ENCODE measurements around the gene ANTXR1. TPM values are rescaled to one million over a fixed set of nuclear protein-coding genes. Genes with fewer than 3 reads are reported as not detected.

ANTXR1 gene
- total and polyA plus RNA-seq, 9 of the 15 experiments (the other 6 are each of a cell fraction or from before 2014, with no cell fraction given) = 0.07 to 1.00 (median 0.54) TPM

DNA sequence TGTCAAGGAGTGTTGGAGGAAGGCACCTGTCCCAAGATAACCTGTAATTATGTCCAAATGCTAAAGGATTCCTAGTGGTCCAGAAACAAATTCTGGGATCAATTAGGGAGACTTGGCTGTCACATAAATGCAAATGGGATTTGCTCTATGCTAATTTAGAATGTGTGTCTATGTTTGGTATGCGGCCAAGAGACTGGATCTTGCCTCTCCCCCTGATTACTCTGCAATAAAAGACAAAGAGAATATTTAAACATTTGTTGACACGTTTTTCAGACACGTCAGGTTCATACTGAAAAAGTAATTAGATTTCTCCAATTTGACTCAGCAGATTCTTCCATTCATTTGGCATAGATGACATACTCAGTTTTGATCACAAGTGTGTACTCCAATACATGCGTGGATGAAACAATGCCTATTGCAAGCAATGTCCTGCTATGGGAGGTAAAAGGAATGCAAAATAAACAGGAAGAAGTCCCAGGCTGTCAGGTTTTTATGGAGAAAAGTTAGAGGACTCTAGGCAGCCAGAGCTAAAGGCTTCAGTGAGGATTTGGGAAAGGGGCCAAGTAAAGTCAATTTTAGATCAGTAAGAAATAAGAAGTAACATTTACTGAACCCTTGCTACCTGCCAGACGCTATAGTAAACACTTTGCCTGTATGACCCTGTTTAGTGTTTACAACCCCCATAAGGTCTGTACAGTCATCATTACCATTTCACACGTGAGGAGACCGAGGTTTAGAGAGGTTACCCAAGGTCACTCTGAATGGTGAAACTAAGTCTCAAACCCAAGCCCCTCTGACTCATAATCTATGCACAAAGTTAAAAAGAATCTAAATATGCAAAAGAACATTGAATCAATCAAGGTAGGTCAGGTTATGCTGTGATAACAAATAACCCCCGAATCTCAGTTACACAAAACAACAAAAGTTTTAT is 7.8 kb downstream of the ANTXR1 start (continued):
- TF ChIP-seq KAT8 (IDR thresholded peaks at IDR 0.05; ENCODE audit: low read depth) (no peak), ZNF354B (CRISPR knock-in tag; IDR thresholded peaks at IDR 0.05) (no peak), ZNF785 (CRISPR knock-in tag; IDR thresholded peaks at IDR 0.05) (no peak), CBX3 (IDR thresholded peaks at IDR 0.05; ENCODE audit: borderline replicate concordance in 1 of 2, low read length in 2 of 2) (no peak), SMAD2 (IDR thresholded peaks at IDR 0.05; ENCODE audit: low read depth, low read length) (no peak)
- TF ChIP-seq, protein P1, sequence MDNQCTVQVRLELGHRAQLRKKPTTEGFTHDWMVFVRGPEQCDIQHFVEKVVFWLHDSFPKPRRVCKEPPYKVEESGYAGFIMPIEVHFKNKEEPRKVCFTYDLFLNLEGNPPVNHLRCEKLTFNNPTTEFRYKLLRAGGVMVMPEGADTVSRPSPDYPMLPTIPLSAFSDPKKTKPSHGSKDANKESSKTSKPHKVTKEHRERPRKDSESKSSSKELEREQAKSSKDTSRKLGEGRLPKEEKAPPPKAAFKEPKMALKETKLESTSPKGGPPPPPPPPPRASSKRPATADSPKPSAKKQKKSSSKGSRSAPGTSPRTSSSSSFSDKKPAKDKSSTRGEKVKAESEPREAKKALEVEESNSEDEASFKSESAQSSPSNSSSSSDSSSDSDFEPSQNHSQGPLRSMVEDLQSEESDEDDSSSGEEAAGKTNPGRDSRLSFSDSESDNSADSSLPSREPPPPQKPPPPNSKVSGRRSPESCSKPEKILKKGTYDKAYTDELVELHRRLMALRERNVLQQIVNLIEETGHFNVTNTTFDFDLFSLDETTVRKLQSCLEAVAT (IDR thresholded peaks at IDR 0.05) = no peak

DNA sequence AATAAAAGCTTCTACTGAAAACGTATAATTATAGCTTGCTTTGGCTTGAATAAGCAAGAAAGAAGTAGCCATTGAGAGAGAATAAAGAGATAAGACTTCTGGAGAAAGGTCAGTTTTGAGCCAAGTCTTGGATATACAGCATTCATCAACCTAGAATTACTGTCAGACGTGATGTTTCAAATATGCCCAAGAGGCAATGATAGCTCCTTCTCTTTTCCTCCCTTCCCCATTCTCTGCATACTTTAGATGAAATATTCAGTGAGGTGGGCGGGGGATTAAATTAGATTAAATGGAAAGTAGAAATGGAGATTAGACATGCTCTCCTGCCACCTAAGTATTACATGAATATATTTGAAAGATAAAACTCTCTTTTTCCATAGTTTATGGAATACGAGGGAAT is 8.7 kb downstream of the ANTXR1 start:
- no peak for FAIRE-seq
- H3K9me3 ChIP-seq (replicated peaks; ENCODE audit: control insufficient read depth, insufficient read depth, low read depth, low read length) = no peaks in the 10 kb centered on the region
- H3K9me1 ChIP-seq (ENCODE audit: control insufficient read depth, insufficient read depth, low read length) = no peaks in the 10 kb centered on the region
- no peak for TF ChIP-seq IRF2 (CRISPR knock-in tag; IDR thresholded peaks at IDR 0.05)
- H3K27me3 ChIP-seq (ENCODE audit: control insufficient read depth in 2 of 2, insufficient read depth in 2 of 2, low read length in 2 of 2) = peaks cover 3 to 8% of the 10 kb centered on the region in 2 experiments; a peak in 1 of 5 replicates
- H3K4me3 ChIP-seq = no peak overlapping the region
- peaks cover 0 to 3% of the 10 kb centered on the region in 2 experiments; a peak in 1 of 5 replicates for H3K4me1 ChIP-seq (replicated peaks in 1 of 2; ENCODE audit: control insufficient read depth in 2 of 2, insufficient read depth in 2 of 2, low read length in 2 of 2)
- no peaks in the 10 kb centered on the region for H3K36me3 ChIP-seq (ENCODE audit: control insufficient read depth, insufficient read depth, low read length)
- DNase-seq (ENCODE audit: extremely low read depth in 1 of 4, low spot score in 3 of 4) = no peak
- no TSS peak for BruUV-seq (replicated peaks)
- ChIA-PET POLR2A (interaction anchor here (0.6 kb wide), 1 partner anchor 20 kb away, joined by 3 read pairs; no protein-coding TSS in a partner anchor), CTCF (ENCODE audit: low intra/inter-chr PET ratio) (no interaction called here)
- in situ Hi-C loops (cut with MboI) = no loop called here
- no peak overlapping the region for H3K4me2 ChIP-seq (ENCODE audit: insufficient read depth, low read length)
- H3K27ac ChIP-seq (ENCODE audit: extremely low read depth, low read depth, low read length) = no peak overlapping the region
- 0% methylated on average over 4 of the region's 4 CpGs for WGBS (ENCODE audit: insufficient coverage, low coverage, missing lambda C conversion rate)
- intact Hi-C loops (cut with micrococcal nuclease) = loop anchor here (10.0 kb wide), 3 partner anchors 183 to 693 kb away; no protein-coding TSS in a partner anchor
- H3K9ac ChIP-seq (ENCODE audit: insufficient read depth in 1 of 2, low read depth in 2 of 2, low read length in 2 of 2) = no peak overlapping the region
- ATAC-seq = no peak
- no peaks in the 10 kb centered on the region for H3K79me2 ChIP-seq (ENCODE audit: control insufficient read depth, insufficient read depth, low read length)
- H4K20me1 ChIP-seq (replicated peaks; ENCODE audit: control insufficient read depth, insufficient read depth, low read length) = no peaks in the 10 kb centered on the region; the same call in 1 of the 2 replicates
- no peak overlapping the region for H2AFZ ChIP-seq (ENCODE audit: low read depth, low read length)
